HL-60 (cell line): Measurements from ENCODE around the gene SSNA1.

Source experiments
- TF ChIP-seq, protein P1 (sequence below): IDR thresholded peaks from one replicate; pipeline ENCODE4 v1.5.1; 2011; ENCODE audit warnings: low read length, control low read depth, inconsistent platforms; ENCODE audit not compliant: insufficient read depth
- TF ChIP-seq, protein P2 (sequence below): IDR thresholded peaks from 2 replicates; pipeline ENCODE4 v1.6.1; 2012; ENCODE audit warnings: low read depth; ENCODE audit not compliant: insufficient replicate concordance

- TF ChIP-seq, protein P1, sequence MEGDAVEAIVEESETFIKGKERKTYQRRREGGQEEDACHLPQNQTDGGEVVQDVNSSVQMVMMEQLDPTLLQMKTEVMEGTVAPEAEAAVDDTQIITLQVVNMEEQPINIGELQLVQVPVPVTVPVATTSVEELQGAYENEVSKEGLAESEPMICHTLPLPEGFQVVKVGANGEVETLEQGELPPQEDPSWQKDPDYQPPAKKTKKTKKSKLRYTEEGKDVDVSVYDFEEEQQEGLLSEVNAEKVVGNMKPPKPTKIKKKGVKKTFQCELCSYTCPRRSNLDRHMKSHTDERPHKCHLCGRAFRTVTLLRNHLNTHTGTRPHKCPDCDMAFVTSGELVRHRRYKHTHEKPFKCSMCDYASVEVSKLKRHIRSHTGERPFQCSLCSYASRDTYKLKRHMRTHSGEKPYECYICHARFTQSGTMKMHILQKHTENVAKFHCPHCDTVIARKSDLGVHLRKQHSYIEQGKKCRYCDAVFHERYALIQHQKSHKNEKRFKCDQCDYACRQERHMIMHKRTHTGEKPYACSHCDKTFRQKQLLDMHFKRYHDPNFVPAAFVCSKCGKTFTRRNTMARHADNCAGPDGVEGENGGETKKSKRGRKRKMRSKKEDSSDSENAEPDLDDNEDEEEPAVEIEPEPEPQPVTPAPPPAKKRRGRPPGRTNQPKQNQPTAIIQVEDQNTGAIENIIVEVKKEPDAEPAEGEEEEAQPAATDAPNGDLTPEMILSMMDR, result no peak
- TF ChIP-seq, protein P2, sequence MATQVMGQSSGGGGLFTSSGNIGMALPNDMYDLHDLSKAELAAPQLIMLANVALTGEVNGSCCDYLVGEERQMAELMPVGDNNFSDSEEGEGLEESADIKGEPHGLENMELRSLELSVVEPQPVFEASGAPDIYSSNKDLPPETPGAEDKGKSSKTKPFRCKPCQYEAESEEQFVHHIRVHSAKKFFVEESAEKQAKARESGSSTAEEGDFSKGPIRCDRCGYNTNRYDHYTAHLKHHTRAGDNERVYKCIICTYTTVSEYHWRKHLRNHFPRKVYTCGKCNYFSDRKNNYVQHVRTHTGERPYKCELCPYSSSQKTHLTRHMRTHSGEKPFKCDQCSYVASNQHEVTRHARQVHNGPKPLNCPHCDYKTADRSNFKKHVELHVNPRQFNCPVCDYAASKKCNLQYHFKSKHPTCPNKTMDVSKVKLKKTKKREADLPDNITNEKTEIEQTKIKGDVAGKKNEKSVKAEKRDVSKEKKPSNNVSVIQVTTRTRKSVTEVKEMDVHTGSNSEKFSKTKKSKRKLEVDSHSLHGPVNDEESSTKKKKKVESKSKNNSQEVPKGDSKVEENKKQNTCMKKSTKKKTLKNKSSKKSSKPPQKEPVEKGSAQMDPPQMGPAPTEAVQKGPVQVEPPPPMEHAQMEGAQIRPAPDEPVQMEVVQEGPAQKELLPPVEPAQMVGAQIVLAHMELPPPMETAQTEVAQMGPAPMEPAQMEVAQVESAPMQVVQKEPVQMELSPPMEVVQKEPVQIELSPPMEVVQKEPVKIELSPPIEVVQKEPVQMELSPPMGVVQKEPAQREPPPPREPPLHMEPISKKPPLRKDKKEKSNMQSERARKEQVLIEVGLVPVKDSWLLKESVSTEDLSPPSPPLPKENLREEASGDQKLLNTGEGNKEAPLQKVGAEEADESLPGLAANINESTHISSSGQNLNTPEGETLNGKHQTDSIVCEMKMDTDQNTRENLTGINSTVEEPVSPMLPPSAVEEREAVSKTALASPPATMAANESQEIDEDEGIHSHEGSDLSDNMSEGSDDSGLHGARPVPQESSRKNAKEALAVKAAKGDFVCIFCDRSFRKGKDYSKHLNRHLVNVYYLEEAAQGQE, result no peak
Observed at GRCh38 chr9:137218754-137219271, 30.3 kb downstream of the SSNA1 start.
